Measurements from ENCODE around the gene OBSCN. TPM values are rescaled to one million over a fixed set of nuclear protein-coding genes. Genes with fewer than 3 reads are reported as not detected.

OBSCN gene
- total and polyA plus RNA-seq, 2 of the 4 experiments (the other 2 are of a cell fraction): 4.1 to 9.5 TPM

DNA sequence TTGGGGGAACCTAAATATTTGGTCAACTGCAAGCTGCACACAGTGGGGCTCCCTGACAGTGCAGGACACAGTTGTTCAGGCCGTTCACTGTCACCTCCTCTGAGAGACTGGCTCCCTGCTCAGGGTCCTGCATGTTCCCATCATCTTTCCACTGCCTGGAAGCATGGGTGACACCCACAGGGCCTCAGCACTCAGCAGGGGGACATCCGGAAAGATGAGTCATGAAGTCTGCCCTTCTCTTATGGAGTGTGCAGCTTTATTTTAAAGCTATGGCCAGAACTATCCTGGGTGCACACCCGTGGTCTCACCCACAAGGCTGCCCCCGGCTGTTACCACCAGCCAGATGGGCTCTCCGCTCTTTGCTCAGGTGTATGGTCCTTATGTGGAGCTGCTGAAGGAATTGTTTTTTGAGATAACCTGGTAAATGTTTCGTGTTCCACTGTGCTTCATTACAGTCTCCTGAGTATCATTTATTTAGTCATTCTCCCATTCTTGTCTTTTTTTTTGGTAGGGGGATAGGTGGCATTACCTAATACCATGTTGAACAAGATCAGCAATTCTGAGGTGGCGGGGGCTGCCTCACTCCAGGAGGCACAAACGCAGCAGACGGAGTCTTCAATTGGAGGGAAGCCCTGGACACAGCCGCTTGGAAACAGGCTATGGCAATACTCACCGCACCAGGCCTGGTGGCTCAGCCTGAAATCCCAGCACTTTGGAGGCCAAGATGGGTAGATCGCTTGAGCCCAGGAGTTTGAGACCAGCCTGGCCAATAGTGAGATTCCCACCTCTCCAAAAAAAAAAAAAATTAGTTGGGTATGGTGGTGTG is 184.5 kb downstream of the OBSCN start:
- Histone ChIP-seq H2AK9ac (replicated peaks; ENCODE audit: low read depth, low read length, poor library complexity) (no peak overlapping the region), H4K8ac (ENCODE audit: low read depth in 2 of 2, low read length in 2 of 2) (no peak overlapping the region), H2BK120ac (ENCODE audit: low read depth, low read length) (no peak overlapping the region), H3K4me2 (ENCODE audit: low read depth, low read length) (no peak overlapping the region), H3K36me3 (ENCODE audit: control insufficient read depth, insufficient read depth, low read length) (peaks cover 31% of the 10 kb centered on the region), H4K5ac (ENCODE audit: low read depth, low read length) (no peak overlapping the region), H4K91ac (ENCODE audit: insufficient read depth, low read depth, low read length) (no peak overlapping the region), H3K27ac (ENCODE audit: insufficient read depth, low read length) (no peak overlapping the region), H3K14ac (replicated peaks; ENCODE audit: low read depth, low read length) (no peak overlapping the region), H2BK20ac (ENCODE audit: low read depth, low read length) (no peak overlapping the region), H3K4me3 (ENCODE audit: insufficient read depth, low read depth, low read length) (no peak overlapping the region), H3K9ac (ENCODE audit: low read depth, low read length) (no peak overlapping the region), H3K4me1 (ENCODE audit: control insufficient read depth, insufficient read depth, low read length) (peaks cover 20% of the 10 kb centered on the region), H2BK5ac (ENCODE audit: low read depth, low read length, poor library complexity, severe bottlenecking) (no peak overlapping the region), H2AFZ (replicated peaks; ENCODE audit: low read length, poor library complexity) (no peak overlapping the region), H3K23ac (ENCODE audit: low read depth, low read length) (no peak overlapping the region), H3K9me3 (ENCODE audit: control insufficient read depth, insufficient read depth, low read length) (no peaks in the 10 kb centered on the region), H3K9me1 (ENCODE audit: insufficient read depth, low read length) (peaks cover 8% of the 10 kb centered on the region; the same call in 1 of the 2 replicates), H3K18ac (ENCODE audit: low read depth, low read length) (no peak overlapping the region), H3K56ac (ENCODE audit: extremely low read depth, insufficient read depth, low read length) (no peak overlapping the region), H3K4ac (ENCODE audit: low read depth, low read length) (no peak overlapping the region), H3K27me3 (ENCODE audit: control insufficient read depth, insufficient read depth, low read length) (no peaks in the 10 kb centered on the region), H3K79me1 (ENCODE audit: low read depth in 1 of 2, low read length in 2 of 2) (peaks cover 0 to 13% of the 10 kb centered on the region in 2 experiments; a peak in 2 of 4 replicates), H2BK15ac (ENCODE audit: low read depth, low read length) (no peak overlapping the region), H4K20me1 (ENCODE audit: insufficient read depth, low read length) (0 out of 2 replicates have a peak, but pooled peaks cover 8% of the 10 kb centered on the region), H2AK5ac (ENCODE audit: low read depth, low read length) (no peak overlapping the region)
- DNase-seq: peak; percentile 30
- peak; percentile 43; the same call in 1 of the 2 replicates for ATAC-seq (ENCODE audit: low read depth)
- ChIA-PET CTCF (interaction anchor here (0.6 to 1.3 kb wide), 6 partner anchors 9 to 117 kb away, joined by 3 to 9 read pairs (median 5); partner anchors contain the start of gene TRIM11), POLR2A (ENCODE audit: unreplicated experiment) (no interaction called here)
- intact Hi-C loops (cut with micrococcal nuclease): loop anchor here (5.0 kb wide), 2 partner anchors 165 to 260 kb away; no protein-coding TSS in a partner anchor
- dilution Hi-C loops (cut with HindIII; ENCODE audit: low sequenced_read_pairs, unreplicated experiment): no loop called here
- in situ Hi-C loops (cut with MboI; ENCODE audit: low sequenced_read_pairs): no loop called here
- BruUV-seq (replicated peaks): no TSS peak
- 67% methylated on average over 3 of the region's 12 CpGs; no CpG with 5 or more reads in 1 of the 2 experiments for WGBS, 2 experiments (ENCODE audit: extremely low coverage in 2 of 2, insufficient read length in 1 of 2)
- no peak for TF ChIP-seq RAD21 (IDR thresholded peaks at IDR 0.05; ENCODE audit: low read length)
- TF ChIP-seq POLR2A (IDR thresholded peaks at IDR 0.05; ENCODE audit: low read depth, low read length): no peak
- TF ChIP-seq RCOR1 (IDR thresholded peaks at IDR 0.05; ENCODE audit: insufficient replicate concordance, low read length): no peak
- no peak for TF ChIP-seq MAZ (IDR thresholded peaks at IDR 0.05; ENCODE audit: borderline replicate concordance, low read depth, low read length)
- no peak for TF ChIP-seq RFX5 (IDR thresholded peaks at IDR 0.05; ENCODE audit: low read depth, low read length)
- TF ChIP-seq CEBPB (IDR thresholded peaks at IDR 0.05; ENCODE audit: low read depth, low read length): no peak
- TF ChIP-seq BHLHE40 (IDR thresholded peaks at IDR 0.05; ENCODE audit: low read depth, low read length): no peak
- no peak for TF ChIP-seq NFE2L2 (IDR thresholded peaks at IDR 0.05; ENCODE audit: low read depth, low read length)
- TF ChIP-seq, protein P1, sequence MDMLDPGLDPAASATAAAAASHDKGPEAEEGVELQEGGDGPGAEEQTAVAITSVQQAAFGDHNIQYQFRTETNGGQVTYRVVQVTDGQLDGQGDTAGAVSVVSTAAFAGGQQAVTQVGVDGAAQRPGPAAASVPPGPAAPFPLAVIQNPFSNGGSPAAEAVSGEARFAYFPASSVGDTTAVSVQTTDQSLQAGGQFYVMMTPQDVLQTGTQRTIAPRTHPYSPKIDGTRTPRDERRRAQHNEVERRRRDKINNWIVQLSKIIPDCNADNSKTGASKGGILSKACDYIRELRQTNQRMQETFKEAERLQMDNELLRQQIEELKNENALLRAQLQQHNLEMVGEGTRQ (IDR thresholded peaks at IDR 0.05; ENCODE audit: low read depth, low read length): no peak
- no peak for TF ChIP-seq MXI1 (IDR thresholded peaks at IDR 0.05; ENCODE audit: borderline replicate concordance, low read depth, low read length)
- TF ChIP-seq, protein P2, sequence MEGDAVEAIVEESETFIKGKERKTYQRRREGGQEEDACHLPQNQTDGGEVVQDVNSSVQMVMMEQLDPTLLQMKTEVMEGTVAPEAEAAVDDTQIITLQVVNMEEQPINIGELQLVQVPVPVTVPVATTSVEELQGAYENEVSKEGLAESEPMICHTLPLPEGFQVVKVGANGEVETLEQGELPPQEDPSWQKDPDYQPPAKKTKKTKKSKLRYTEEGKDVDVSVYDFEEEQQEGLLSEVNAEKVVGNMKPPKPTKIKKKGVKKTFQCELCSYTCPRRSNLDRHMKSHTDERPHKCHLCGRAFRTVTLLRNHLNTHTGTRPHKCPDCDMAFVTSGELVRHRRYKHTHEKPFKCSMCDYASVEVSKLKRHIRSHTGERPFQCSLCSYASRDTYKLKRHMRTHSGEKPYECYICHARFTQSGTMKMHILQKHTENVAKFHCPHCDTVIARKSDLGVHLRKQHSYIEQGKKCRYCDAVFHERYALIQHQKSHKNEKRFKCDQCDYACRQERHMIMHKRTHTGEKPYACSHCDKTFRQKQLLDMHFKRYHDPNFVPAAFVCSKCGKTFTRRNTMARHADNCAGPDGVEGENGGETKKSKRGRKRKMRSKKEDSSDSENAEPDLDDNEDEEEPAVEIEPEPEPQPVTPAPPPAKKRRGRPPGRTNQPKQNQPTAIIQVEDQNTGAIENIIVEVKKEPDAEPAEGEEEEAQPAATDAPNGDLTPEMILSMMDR (conservative IDR thresholded peaks at IDR 0.05; ENCODE audit: low read depth, low read length): no peak
- no peak for TF ChIP-seq MAFK (IDR thresholded peaks at IDR 0.05; ENCODE audit: low read depth, low read length)
- TF ChIP-seq, protein P3, sequence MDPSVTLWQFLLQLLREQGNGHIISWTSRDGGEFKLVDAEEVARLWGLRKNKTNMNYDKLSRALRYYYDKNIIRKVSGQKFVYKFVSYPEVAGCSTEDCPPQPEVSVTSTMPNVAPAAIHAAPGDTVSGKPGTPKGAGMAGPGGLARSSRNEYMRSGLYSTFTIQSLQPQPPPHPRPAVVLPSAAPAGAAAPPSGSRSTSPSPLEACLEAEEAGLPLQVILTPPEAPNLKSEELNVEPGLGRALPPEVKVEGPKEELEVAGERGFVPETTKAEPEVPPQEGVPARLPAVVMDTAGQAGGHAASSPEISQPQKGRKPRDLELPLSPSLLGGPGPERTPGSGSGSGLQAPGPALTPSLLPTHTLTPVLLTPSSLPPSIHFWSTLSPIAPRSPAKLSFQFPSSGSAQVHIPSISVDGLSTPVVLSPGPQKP (IDR thresholded peaks at IDR 0.05; ENCODE audit: borderline replicate concordance, low read depth, low read length): no peak
- no peak for TF ChIP-seq CHD1 (IDR thresholded peaks at IDR 0.05; ENCODE audit: low read depth, low read length)
